Hepatocyte (in vitro differentiated cells): ENCODE measurements around the gene RNF152.

ENCODE experiments used
- EZH2phosphoT487 ChIP-seq: fragments of 200-600 bp; sonication (generic); IDR thresholded peaks from one replicate; pipeline ENCODE4 v1.6.1; 2018; ENCODE audit warnings: antibody characterized with exemption, mild to moderate bottlenecking, low read depth, moderate library complexity; ENCODE audit not compliant: unreplicated experiment, severe bottlenecking
- TF ChIP-seq, protein P1 (sequence below): fragments of 200-600 bp; sonication (generic); IDR thresholded peaks from 2 replicates; pipeline ENCODE4 v1.5.1; 2016; ENCODE audit warnings: antibody characterized with exemption, mild to moderate bottlenecking; ENCODE audit not compliant: poor library complexity

GRCh38 chr18:61888622-61889021 lies 4.2 kb downstream of the RNF152 start:
- TF ChIP-seq, protein P1, sequence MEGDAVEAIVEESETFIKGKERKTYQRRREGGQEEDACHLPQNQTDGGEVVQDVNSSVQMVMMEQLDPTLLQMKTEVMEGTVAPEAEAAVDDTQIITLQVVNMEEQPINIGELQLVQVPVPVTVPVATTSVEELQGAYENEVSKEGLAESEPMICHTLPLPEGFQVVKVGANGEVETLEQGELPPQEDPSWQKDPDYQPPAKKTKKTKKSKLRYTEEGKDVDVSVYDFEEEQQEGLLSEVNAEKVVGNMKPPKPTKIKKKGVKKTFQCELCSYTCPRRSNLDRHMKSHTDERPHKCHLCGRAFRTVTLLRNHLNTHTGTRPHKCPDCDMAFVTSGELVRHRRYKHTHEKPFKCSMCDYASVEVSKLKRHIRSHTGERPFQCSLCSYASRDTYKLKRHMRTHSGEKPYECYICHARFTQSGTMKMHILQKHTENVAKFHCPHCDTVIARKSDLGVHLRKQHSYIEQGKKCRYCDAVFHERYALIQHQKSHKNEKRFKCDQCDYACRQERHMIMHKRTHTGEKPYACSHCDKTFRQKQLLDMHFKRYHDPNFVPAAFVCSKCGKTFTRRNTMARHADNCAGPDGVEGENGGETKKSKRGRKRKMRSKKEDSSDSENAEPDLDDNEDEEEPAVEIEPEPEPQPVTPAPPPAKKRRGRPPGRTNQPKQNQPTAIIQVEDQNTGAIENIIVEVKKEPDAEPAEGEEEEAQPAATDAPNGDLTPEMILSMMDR = no peak
- TF ChIP-seq EZH2phosphoT487 = no peak
